GM23248 (cell line): ENCODE data around the gene STXBP6. TPM values are rescaled to one million over a fixed set of nuclear protein-coding genes. Genes with fewer than 3 reads are reported as not detected.

Experiments used
- DNase-seq: peaks from one replicate; pipeline ENCODE4 v3.0.0-alpha.2; 2015
- H2AFZ ChIP-seq: fragments of 200-600 bp; sonication (generic); 2 replicates; pipeline ENCODE4 v1.6.1; 2016; ENCODE audit warnings: antibody characterized with exemption
- H3F3A ChIP-seq: fragments of 200-600 bp; sonication (generic); 2 replicates; pipeline ENCODE4 v1.6.1; 2016; ENCODE audit warnings: mild to moderate bottlenecking, antibody characterized with exemption, mixed run types; ENCODE audit not compliant: insufficient read depth
- H3K27ac ChIP-seq: fragments of 200-600 bp; sonication (generic); 2 replicates; pipeline ENCODE4 v1.5.1; 2016; ENCODE audit warnings: mild to moderate bottlenecking
- H3K27me3 ChIP-seq: fragments of 200-600 bp; sonication (generic); replicated peaks from 2 replicates; pipeline ENCODE4 v1.6.1; 2016; ENCODE audit warnings: mild to moderate bottlenecking; ENCODE audit not compliant: insufficient read depth
- H3K36me3 ChIP-seq: fragments of 200-600 bp; sonication (generic); 2 replicates; pipeline ENCODE4 v1.6.1; 2016; ENCODE audit warnings: low read depth, mild to moderate bottlenecking
- H3K4me1 ChIP-seq: fragments of 200-600 bp; sonication (generic); 2 replicates; pipeline ENCODE4 v1.6.1; 2016; ENCODE audit warnings: mild to moderate bottlenecking; ENCODE audit not compliant: insufficient read depth
- H3K4me2 ChIP-seq: fragments of 200-600 bp; sonication (generic); one replicate; pipeline ENCODE4 v1.6.1; 2016; ENCODE audit warnings: mild to moderate bottlenecking; ENCODE audit not compliant: unreplicated experiment
- H3K4me3 ChIP-seq: fragments of 200-600 bp; sonication (generic); 2 replicates; pipeline ENCODE4 v1.5.1; 2016; ENCODE audit warnings: mild to moderate bottlenecking
- H3K79me2 ChIP-seq: fragments of 200-600 bp; sonication (generic); 2 replicates; pipeline ENCODE4 v1.6.1; 2016; ENCODE audit warnings: mild to moderate bottlenecking; ENCODE audit not compliant: insufficient read depth
- H3K9ac ChIP-seq: fragments of 200-600 bp; sonication (generic); 2 replicates; pipeline ENCODE4 v1.6.1; 2016; ENCODE audit warnings: mild to moderate bottlenecking
- H3K9me2 ChIP-seq: fragments of 200-600 bp; sonication (generic); 2 replicates; pipeline ENCODE4 v1.6.1; 2016; ENCODE audit warnings: mixed run types, mild to moderate bottlenecking, moderate library complexity; ENCODE audit not compliant: insufficient read depth
- H3K9me3 ChIP-seq: fragments of 200-600 bp; sonication (generic); one replicate; pipeline ENCODE4 v1.6.1; 2017; ENCODE audit warnings: low read depth
- H4K20me1 ChIP-seq: fragments of 200-600 bp; sonication (generic); 2 replicates; pipeline ENCODE4 v1.6.0; 2016; ENCODE audit not compliant: insufficient read depth
- EZH2 ChIP-seq: fragments of 200-600 bp; sonication (generic); IDR thresholded peaks from 2 replicates; pipeline ENCODE4 v1.6.1; 2018; ENCODE audit warnings: antibody characterized with exemption, mild to moderate bottlenecking; ENCODE audit not compliant: insufficient read depth, poor library complexity, severe bottlenecking
- EZH2phosphoT487 ChIP-seq: fragments of 200-600 bp; sonication (generic); IDR thresholded peaks from 2 replicates; pipeline ENCODE4 v1.6.1; 2018; ENCODE audit warnings: antibody characterized with exemption, moderate library complexity, mild to moderate bottlenecking, low read depth; ENCODE audit not compliant: insufficient read depth
- WGBS, 2 experiments: methylation state at CpG; one replicate each; pipeline ENCODE4 v1.1.6; 2015 to 2017; ENCODE audit warnings: low lambda C conversion rate in 2 of 2, low coverage in 1 of 2; ENCODE audit errors: missing lambda C conversion rate in 2 of 2; 5-methylcytosine and 5-hydroxymethylcytosine counted together
- in situ Hi-C: fragments of 300-500 bp; cut with MboI; formaldehyde crosslinking; loops from 2 replicates; pipeline ENCODE4 v1.15.0; 2020
- polyA plus RNA-seq: library from polyadenylated mRNA; unstranded; fragments of >200 nt; fragmentation: Nextera tagmentation; extraction: Ambion mirVana; gene quantifications from 2 replicates; pipeline ENCODE4 v1.2.1, GENCODE V29; 2016
- total RNA-seq: library from RNA; depleted of rRNA; stranded (reverse); fragments of >200 nt; shearing (Covaris generic); gene quantifications from 2 replicates; pipeline ENCODE4 v1.2.3, GENCODE V29; 2014

STXBP6 gene
- total and polyA plus RNA-seq, 2 experiments from 2014 or later = 13.9 to 19.6 TPM

DNA sequence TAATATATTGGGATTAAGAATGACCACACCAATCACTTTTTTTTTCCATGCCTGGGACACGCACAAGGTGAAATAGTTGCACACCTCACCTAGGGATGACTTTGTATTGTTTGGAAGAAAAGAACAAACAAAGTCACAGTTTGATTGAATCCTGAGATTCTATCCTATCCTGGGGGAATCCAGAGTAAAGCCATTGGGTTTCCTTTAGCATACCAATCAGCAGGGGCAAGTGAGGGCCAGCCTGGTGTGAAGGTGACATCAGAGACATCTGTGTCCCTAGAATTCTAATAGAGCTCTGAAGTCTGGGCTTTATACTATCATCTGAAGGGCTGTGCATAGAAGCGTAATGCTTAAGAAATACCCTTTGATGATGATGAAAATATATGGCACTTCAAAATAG, 199.9 kb downstream of the STXBP6 start:
- Histone ChIP-seq H3K9me3 (no peaks in the 10 kb centered on the region), H3K4me1 (peaks cover 39% of the 10 kb centered on the region), H3K27me3 (no peaks in the 10 kb centered on the region), H3K4me3 (no peak overlapping the region), H3K27ac (peak overlapping the region; percentile 56), H3K9ac (no peak overlapping the region), H3K9me2 (no peaks in the 10 kb centered on the region), H3F3A (peaks cover 38% of the 10 kb centered on the region), H3K4me2 (no peak overlapping the region), H2AFZ (no peak overlapping the region), H3K79me2 (no peaks in the 10 kb centered on the region), H3K36me3 (no peaks in the 10 kb centered on the region), H4K20me1 (no peaks in the 10 kb centered on the region)
- WGBS, 2 experiments = 92 to 97% methylated on average over 2 of the region's 2 CpGs
- no peak for TF ChIP-seq EZH2phosphoT487
- no peak for TF ChIP-seq EZH2
- in situ Hi-C loops = no loop called here
- DNase-seq = no peak

DNA sequence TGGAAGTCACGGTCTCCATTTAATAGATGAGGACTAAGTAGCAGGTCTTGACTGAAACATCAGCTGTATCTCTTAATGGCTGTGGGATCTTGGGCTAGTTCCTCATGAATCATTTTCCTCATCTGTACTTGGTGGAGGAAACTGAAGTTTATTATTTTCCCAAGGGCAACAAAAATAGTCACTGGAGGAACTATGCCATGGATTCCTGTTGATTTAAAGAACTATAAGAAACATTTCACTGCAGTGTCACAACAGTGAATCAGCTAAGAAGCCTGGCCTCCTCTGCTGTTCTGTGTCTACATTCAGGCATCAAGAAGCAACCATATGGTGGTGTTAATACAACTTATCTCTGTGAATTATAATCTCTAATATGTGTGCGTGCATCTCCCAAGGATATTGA, 200.5 kb downstream of the STXBP6 start:
- Histone ChIP-seq H3K9ac (no peak overlapping the region; the same call in 1 of the 2 replicates), H3K9me3 (no peaks in the 10 kb centered on the region), H3K4me1 (peaks cover 39% of the 10 kb centered on the region), H3K27ac (peak overlapping the region; percentile 56), H3K36me3 (no peaks in the 10 kb centered on the region), H3F3A (peaks cover 38% of the 10 kb centered on the region), H3K27me3 (no peaks in the 10 kb centered on the region), H2AFZ (no peak overlapping the region), H3K9me2 (no peaks in the 10 kb centered on the region), H3K4me2 (no peak overlapping the region), H3K4me3 (no peak overlapping the region), H4K20me1 (no peaks in the 10 kb centered on the region), H3K79me2 (no peaks in the 10 kb centered on the region)
- DNase-seq = peak; percentile 74
- in situ Hi-C loops = no loop called here
- TF ChIP-seq EZH2phosphoT487 (no peak), EZH2 (no peak)
- WGBS, 2 experiments = 96 to 98% methylated on average over 2 of the region's 2 CpGs

DNA sequence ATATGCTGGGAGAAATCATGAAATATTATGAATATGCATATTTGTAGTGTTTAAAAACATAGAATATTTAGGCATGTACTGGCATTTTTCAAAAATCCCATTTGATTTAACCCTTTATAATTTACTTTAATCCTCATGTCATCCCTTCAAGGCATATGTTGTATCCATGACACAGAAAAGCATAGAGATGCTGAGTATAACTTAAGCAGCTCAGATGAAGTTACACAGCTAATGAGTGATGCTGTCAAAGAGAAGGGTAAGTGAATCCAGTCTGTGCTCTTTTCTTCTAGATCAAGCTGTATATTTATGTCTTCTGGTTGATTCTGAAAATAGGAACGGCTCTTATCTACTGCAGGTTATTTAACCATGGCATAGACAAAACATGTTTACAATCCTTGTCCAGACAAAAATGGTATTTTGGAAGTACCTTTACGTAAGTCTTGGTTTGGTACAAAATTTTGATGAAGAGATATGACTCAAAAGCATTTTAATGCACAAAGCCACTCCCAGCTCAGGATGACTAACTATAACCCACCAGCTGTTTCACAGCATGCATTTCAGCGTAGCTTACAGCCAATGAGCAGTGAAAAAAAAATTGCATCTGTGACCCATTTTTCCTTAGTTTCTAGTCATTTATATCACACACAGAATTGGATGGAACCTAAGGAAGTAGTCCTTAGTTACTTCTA, 201.7 kb downstream of the STXBP6 start:
- Histone ChIP-seq H3K9me2 (no peaks in the 10 kb centered on the region), H3K27me3 (no peaks in the 10 kb centered on the region), H2AFZ (no peak overlapping the region), H4K20me1 (no peaks in the 10 kb centered on the region), H3K9me3 (no peaks in the 10 kb centered on the region), H3F3A (peaks cover 38% of the 10 kb centered on the region), H3K4me2 (peak overlapping the region; percentile 47), H3K27ac (peak overlapping the region; percentile 56), H3K9ac (no peak overlapping the region), H3K79me2 (no peaks in the 10 kb centered on the region), H3K36me3 (no peaks in the 10 kb centered on the region), H3K4me1 (peaks cover 39% of the 10 kb centered on the region), H3K4me3 (no peak overlapping the region)
- peak; percentile 82 for DNase-seq
- in situ Hi-C loops = no loop called here
- no peak for TF ChIP-seq EZH2phosphoT487
- no peak for TF ChIP-seq EZH2
- 49 to 58% methylated on average over 3 of the region's 3 CpGs for WGBS, 2 experiments

DNA sequence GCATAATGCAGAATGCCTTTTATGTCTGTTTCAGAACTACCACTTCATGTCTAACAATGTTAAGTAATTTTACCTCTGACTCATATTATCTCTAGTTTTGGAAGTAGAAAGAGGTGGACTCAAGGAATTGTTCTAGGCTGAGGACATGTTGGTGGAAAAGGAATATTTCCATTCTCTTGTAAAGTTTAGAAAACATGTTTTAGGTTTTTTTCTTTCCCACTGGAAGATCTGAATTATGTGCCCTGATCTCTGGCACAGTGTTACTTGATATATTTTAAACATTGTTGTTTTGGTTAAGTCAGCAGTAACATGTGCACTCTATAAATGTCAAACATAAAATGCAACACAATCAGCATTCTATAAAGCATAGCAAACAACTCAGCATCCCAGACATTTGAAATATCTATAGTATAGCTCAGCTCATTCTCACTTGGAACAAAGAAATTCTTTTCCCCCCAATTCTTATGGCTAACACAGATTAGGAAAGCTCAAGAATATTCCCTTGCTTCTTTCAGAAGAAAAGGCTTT, 202.3 kb downstream of the STXBP6 start:
- Histone ChIP-seq H3K4me1 (peaks cover 39% of the 10 kb centered on the region), H3K4me2 (peak overlapping the region; percentile 47), H3K27me3 (no peaks in the 10 kb centered on the region), H3K36me3 (no peaks in the 10 kb centered on the region), H3F3A (peaks cover 38% of the 10 kb centered on the region), H3K9me3 (no peaks in the 10 kb centered on the region), H3K4me3 (no peak overlapping the region), H3K9ac (no peak overlapping the region), H4K20me1 (no peaks in the 10 kb centered on the region), H3K79me2 (no peaks in the 10 kb centered on the region), H2AFZ (no peak overlapping the region), H3K9me2 (no peaks in the 10 kb centered on the region), H3K27ac (no peak overlapping the region)
- in situ Hi-C loops = no loop called here
- no peak for TF ChIP-seq EZH2
- TF ChIP-seq EZH2phosphoT487 = no peak
- DNase-seq = peak; percentile 49

DNA sequence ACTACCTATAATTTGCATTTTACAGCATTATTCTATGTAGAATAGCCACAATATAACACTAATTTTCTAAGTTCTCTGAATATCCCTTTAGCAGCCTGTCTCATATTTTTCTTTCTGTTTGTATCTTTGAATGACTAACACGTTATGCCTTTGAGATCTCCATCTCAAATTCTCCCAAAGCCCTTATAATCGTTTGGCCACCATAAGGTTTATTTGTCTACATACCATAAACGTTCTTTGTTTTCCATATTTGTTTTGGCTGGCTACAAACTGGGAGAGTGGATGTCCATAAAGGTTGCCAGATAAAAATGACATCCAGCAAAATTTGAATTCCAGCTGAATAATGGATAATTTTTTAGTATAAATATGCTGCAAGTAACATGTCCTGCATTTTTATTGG, 203.7 kb downstream of the STXBP6 start:
- Histone ChIP-seq H3K9ac (no peak overlapping the region), H3K36me3 (no peaks in the 10 kb centered on the region), H3F3A (peaks cover 38% of the 10 kb centered on the region), H3K4me1 (peaks cover 28% of the 10 kb centered on the region), H3K4me3 (no peak overlapping the region), H3K79me2 (no peaks in the 10 kb centered on the region), H3K4me2 (no peak overlapping the region), H3K27me3 (no peaks in the 10 kb centered on the region), H3K9me2 (no peaks in the 10 kb centered on the region), H3K27ac (no peak overlapping the region), H2AFZ (no peak overlapping the region), H3K9me3 (no peaks in the 10 kb centered on the region), H4K20me1 (no peaks in the 10 kb centered on the region)
- in situ Hi-C loops = no loop called here
- TF ChIP-seq EZH2 (no peak), EZH2phosphoT487 (no peak)
- WGBS, 2 experiments = 77 to 86% methylated on average over 3 of the region's 3 CpGs
- DNase-seq = no peak
